GM18526 (cell line): ENCODE results near the gene PLBD2.

Source experiments
- POLR2A ChIP-seq: IDR thresholded peaks from 3 replicates; pipeline ENCODE4 v1.6.1; 2011; ENCODE audit not compliant: insufficient read length; ENCODE audit errors: extremely low read depth

Gene PLBD2

DNA sequence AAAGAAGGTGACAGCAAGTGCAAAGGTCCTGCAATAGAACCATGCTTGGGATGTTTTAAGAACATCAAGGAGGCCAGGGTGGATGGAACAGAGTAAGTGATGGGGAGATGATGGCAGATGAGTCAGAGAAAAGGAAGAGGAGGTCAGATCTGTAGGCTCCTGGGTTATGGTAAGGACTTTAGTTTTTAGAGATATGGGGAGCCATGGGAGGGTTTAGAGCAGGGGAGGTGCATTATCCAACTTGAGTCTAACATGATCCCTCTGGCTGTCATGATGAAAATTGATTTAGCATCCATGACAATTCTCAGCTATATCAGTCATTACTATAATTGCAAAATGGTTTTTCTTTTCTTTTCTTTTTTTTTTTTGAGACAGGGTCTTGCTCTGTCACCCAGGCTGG, 7.3 kb upstream of the PLBD2 start:
- no peak for TF ChIP-seq POLR2A

DNA sequence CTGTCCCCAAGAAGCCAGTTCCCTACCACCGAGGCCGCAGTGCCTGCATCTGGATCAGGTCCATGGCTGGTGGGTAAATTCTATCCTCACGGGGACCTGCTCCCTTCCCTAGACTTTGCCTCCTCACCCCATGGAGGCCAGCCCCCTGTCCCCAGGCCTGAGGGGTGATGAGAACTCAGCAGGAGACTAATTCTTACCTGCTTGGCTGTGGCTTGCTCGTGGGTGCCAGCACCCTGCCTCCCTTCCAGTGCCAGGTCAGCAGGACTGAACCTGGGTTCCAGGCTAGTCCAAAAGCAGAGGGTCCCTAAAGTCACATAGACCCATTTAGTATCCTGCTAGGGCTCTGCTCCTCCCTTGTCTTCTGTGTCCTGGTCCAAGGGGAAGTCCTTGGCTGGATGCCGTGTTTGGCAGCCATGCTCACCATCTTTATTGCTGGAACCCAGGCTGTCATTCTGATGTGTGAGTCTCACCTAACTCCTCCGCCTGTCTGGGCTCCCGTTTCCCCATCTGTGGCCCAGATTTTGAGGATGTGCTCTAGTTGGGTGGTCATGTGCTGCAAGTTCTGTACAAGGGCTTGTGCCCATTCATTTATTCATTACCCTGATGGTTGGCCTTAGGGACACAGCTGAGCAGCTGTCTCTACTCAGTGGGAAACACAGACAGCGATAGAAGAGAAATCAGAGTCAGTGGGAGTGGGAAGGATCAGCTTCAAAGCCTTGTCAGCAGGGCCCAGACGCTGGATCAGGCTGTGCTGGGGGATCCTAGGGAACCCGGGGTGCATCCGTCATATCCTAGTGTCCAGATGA, 949 bp downstream of the PLBD2 start:
- TF ChIP-seq POLR2A: no peak

DNA sequence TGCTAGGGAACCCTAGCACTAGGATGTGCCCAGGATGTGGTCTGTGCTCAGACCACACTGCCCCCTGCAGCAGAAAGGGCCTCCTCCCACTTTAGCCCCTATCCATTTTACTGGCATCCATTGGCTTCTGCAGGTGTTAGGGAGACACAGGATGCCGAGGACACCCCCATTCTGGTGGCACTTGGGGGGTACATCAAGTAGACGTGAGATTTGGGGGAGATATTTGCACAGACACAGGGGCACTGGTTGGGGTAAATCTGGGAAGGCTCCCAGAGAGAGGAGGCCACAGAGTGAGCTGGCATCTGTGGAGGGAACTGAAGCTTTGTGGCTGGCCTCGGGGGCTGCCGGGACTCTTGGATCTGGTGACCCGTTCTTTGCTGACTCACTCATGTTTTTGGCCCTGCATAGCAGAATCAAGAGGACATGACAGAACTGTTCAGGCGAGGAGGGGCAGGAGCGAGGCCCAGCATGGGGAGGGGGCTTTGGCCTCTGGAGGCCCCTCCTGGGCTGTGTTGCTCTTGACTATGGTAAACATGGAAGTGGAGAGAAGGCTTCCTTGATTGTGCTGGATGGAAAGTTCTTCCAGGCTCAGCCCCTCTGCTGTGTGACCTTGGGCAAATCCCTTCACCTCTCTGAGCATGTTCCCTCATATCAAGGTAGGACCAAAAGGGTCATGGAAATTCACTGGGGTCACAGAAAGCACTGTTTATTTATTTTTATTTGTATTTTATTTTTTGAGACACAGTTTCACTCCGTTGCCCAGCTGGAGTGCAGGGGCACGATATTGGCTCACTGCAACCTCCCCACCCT, 1.8 kb downstream of the PLBD2 start:
- no peak for TF ChIP-seq POLR2A

DNA sequence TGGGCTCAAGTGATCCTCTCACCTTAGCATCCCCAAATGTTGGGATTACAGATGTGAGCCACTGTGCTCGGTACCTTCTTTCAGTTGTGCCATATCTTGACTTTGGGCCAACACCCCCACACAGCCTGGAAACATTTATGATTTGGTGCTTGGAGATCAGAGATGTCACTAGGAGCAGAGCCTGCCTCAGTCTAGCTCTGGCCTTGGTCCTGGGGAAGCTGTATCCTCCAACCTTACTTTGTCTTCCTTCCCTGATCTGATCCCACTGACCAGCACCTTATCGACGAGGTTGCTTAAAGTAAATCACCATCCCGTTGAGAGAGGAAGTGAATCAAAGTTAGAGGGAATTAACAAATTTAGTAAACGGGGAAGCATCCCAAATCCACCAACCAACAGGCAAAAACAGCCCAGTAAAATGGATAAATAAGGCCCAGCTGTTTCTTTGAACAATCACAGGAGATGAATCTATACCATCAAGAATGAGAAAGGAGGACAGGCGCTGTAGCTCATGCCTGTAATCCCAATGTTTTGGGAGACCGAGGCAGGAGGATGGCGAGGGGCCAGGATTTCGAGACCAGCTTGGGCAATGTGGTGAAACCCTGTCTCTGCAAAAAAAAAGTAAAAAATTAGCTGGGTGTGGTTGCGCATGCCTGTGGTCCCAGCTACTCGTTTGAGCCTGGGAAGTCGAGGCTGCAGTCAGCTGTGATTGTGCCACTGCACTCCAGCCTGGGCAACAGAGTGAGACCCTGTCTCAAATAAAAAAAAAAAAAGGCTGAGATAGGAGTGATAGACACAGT, 3.4 kb downstream of the PLBD2 start:
- no peak for TF ChIP-seq POLR2A

DNA sequence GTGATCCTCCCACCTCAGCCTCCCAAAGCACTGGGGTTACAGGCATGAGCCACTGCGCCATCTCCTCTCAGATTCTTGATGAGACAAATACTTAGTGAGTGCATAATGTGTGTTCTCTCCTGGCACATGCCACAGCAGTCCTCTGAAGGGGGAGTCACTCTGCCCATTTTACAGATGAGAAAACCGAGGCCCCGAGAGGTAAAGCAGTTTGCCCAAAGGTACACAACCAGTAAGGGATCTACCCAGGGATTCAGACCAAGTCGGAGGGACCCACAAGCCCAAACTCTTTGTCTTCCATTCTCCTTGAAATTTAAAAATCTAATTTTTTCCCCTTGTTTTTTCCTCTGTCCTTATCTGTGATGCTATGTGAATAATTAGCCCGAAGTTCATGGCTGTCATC, 6.3 kb downstream of the PLBD2 start:
- no peak for TF ChIP-seq POLR2A

DNA sequence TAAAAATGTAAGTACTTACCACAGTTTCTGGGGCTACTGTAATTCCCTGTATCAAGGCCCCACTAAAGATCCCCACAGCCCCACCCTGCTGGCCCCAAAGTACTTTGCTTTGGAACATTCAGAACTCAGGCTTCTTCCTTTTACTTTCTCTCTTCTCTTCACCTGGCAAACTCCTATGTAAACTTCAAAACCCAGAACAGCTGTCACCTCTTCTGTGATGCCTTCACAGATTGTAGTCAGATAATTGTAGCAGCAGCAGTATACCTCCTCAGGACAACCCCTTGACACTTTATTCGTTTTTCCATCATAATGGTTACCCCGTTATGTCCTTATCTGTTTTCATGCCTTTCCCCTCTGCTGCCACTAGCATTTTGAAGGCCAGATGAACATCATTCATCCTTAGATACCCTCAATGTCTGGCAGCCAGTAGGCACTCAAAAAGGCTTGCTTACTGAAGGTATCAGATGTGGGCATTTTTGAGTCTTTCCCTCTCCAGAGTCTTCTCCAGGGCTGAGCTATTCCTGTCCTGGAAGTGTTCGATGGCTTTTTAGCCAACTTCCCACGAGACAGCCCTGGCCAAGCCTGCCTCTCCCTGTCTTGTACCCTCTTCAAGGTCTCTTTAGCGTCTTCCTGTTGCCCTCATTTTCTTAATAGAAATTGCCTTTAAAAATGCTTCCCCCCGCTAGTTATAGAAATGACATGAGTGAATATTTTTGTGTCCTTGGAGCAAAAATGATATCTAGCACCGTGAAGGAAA, 7.4 kb downstream of the PLBD2 start:
- TF ChIP-seq POLR2A: no peak

DNA sequence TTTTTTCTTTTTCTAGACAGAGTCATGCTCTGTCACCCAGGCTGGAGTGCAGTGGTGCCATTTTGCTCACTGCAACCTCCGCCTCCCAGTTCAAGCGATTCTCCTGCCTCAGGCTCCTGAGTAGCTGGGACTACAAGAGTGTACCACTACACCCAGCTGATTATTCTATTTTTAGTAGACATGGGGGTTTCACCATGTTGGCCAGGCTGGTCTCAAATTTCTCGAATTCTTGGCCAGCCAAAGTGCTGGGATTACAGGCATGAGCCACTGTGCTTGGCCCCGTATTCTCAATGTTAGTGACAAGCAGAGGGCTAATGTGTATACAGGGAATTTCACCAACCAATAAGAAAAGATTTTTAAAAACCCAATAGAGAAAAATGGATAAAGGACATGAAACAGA, 8.4 kb downstream of the PLBD2 start:
- TF ChIP-seq POLR2A: no peak

DNA sequence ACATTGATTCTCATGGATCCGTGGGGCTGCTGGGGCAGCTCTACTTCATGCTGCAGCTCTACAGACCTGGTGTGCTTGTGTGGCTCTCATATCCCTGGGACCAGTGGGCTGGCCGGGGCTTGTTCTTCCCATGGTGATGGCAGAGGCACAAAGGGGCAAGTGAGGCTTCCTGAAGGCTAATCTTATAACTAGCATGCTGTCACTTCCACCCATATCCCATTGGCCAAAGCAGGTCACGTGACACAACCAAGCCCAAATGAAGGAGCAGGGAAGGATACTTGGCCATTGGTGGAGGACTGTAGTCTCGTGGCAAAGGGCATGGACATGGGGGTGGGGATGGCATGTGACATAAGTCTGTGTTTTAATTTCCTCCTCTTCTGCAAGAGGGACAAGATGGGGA, 9.9 kb downstream of the PLBD2 start:
- TF ChIP-seq POLR2A: no peak

DNA sequence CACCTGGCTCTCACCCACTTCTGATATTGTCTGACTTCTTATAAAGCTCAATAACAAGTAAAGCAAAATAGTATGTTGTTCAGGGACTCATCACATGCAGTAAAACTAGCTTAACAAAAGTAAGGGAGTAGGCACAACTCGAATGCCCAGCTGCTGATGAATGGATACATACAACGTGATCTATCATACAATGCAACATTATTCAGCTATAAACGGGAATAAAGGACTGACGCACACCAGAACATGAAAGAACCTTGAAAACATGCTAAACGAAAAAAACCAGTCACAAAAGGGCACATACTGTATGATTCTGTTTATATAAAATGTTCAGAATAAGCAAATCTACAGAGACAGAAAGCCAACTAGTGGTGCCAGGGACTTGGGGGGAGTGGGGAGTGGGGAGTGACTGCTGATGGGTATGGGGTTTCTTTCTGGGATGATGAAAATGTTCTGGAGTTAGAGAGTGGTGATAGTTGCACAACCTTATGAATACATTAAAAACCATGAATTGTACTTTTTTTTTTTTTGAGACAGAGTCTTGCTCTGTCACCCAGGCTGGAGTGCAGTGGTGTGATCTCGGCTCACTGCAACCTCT, 11.1 kb downstream of the PLBD2 start:
- TF ChIP-seq POLR2A: no peak

DNA sequence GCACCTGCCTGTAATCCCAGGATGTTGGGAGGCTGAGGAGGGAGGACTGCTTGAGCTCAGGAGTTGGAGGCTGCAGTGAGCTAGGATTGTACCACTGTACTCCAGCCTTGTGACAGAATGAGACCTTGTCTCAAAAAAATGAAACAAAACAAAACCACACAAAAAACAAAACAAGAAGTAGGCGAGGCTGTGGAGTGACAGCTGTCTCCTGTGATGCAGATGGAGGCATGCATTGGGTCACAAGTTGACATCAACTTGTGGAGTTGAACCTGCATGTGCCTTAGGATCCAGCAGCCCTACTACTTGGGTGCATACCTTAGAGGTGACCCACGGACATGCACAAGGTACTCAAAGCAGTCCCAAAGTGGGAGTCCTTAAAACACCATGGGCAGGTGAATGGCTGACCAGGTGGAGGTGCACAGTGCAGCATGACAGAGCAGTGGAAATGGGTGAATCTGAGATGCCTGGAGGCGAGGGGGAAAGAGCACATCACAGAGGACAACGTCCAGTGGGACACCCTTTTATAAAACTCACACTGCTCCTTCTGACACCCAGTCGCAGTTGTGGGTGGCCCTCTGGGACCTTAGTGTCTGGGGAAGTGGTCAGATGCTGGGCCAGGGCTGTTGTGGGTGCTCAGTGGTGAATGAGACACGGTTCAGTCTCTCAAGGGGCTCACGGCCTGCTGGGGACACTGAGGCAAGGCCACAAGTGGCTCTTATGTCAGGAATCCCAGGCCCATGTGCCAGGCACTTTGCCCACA, 12.7 kb downstream of the PLBD2 start:
- no peak for TF ChIP-seq POLR2A

DNA sequence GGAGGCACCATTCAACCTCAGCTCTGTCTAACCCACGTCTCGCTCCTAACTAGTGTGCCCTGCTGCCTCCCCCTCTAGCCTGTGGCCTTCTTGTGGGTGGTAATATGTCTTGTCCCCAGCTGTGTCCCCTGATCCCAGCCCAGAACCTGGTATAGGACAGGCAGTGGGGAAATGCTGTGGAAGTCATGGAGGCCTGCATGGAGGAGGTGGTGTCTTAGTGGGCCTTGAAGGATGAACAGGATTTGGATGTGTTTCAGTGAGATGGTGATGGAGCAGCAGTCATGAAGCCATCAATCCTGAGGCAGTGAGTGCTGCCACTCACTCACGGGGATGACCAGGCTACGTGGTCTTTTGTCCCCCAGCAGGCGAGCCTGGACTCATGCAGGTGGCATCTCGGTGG, 13.4 kb downstream of the PLBD2 start:
- no peak for TF ChIP-seq POLR2A

DNA sequence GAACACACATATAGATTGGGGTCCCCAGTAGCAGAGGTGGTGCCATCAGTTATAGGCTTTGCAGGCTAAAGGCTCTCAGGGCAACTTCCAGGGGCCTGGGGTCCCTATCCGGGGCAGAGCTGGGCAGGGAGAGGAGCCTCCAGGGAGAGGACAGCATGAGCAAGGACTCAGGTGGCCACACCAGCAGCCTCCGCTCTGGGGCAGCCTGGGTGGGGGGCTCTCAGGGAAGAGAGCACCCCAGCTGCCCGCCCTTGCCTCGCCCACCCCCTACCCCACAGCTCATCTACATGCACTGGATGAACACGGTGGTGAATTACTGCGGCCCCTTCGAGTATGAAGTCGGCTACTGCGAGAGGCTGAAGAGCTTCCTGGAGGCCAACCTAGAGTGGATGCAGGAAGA, 14.0 kb downstream of the PLBD2 start:
- TF ChIP-seq POLR2A: no peak

DNA sequence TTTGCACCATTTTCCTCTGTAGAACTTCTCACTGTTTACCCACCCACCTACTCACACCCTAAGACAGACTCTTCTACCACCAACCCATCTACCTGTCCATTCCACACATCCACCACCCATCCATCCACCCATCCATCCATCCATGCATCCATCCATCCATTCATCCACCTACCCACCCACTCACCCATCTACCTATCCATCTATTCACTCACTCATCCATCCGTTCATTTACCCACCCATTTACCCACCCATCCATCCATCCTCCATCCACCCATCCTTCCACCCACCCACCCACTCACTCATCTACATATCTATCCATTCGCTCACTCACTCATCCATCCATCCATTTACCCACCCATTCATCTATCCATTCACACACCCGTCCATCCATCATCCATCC, 15.1 kb downstream of the PLBD2 start:
- TF ChIP-seq POLR2A: no peak

DNA sequence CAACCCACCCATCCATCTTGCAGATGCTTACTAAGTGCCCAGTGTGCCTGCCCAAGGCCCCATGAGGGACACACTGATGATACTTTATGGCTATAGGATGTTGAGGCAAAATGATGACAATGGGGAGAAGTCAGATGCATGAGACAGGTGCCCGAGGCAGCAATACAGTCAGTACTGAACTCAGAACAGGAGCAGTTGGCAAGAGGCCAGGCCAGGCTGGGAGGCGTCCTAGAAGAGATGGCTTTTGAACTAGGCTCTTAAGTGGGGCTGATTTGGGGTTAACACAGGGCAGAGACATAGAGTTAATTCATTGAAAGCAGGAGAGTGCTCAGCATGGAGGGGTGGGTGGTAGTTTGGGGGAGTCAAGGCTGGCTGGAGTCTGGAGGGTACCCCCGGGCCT, 15.6 kb downstream of the PLBD2 start:
- TF ChIP-seq POLR2A: no peak

DNA sequence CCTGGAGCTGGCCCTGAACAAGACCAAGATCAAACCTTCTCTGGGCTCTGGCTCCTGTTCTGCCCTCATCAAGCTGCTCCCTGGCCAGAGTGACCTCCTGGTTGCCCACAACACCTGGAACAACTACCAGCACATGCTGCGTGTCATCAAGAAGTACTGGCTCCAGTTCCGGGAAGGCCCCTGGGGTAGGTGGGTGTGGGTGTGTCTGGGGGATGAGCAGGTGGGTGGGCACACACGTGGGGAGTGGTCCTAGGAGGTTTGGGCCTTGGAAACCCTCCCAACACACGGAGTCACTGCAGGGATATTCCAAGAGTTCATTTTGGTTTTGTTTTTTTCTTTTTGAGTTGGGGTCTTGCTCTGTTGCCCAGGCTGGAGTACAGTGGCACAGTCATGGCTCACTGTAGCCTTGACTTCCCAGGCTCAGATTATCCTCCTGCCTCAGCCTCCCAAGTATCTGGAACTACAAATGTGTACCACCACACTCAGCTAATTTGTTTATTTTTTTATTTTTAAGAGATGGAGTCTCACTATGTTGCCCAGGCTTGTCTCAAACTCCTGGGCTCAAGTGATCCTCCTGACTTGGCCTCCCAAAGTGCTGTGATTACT, 16.5 kb downstream of the PLBD2 start:
- TF ChIP-seq POLR2A: no peak
